ENCODE results near the gene LRRC46.

LRRC46 gene

GRCh38 chr17:47810200-47810821 lies 21.2 kb upstream of the LRRC46 start:
- DNase-seq = no peak

DNA sequence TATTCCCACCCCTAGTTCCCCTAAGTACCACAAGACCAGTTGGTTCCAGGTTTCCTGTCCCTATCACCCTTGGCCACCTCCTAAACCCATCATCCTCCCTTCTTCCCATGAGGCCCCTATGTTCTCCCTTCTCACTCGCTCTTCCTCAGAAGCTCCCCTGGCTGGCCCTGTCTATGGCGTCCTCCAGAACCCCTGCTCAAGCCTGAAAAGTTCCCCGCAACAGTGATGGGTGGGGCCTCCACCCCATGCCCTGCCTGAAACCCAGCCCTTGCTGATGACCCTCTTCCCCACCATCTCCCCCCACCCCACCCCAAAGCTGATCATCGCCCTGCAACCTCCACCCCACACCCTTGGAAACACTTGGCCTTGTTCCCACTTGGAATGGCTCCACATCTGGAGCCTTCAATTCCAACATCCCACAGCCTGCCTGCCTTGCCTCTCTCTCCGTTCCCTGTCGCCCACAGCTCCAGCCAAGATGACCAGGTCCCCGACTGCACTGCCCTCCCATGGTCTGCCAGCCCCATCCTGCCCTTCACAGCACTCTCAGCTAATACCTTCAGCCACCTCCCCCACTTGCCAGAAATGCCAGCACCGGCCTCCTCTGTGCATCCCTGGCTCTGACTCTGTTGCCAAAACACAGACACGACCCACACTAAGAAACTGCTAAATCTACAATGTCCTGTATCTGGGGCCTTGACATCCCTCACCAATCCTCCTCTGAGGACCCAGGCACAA lies 20.4 kb upstream of the LRRC46 start:
- DNase-seq = no peak

DNA sequence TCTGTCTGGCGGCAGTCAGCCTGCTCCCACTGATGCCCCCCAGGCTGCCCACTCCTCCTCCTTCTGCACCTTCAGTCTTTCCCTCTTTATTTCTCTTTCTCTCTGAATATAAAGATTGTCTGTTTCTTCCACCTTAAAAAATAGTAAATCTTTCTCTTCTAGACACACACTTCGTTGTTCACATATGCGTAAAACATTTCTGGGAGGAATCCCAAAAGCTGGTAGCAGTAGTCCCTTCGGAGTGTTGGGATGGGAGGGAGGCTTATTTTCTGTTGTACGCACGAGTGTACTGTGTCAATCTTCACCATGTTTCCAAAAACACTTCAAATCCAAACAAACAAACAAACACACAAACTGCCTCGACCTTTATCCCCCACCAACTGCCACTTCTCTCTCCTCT lies 19.8 kb upstream of the LRRC46 start:
- DNase-seq = no peak

DNA sequence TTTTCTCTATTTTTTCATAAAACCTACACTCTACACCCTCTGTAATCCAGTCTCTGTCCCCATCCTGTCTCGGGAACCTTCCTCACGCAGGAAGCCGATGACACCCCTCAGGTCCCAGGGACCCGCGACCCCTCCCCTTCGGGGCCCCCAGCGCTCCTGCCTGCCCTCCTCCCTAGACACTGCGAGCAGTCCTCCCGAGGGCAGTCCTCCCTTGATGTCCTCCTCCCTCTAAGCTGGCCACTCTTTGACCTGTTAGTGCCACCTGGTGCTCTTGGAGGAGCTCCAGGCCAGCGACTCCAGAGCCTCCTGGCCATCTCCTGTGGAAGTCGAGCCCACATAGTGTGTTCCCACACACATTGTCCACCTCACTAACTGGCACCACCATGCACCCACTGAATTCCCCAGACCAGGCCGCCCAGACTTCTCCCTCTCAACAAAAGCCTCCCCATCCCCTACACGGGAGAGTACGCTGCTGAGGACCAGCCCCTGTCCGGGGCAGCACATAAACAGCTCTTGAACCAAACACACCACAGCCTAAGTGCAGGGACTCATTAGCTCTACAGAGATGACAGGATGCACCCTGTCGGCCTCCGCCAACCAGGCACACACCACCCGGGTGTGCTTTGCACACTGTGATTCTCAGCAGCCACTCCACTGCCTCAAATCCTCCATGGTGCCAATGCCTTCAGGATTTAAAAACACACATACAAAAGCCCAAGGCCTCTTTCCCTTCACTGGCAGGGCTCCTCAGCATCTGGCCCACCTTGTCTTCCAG lies 19.1 kb upstream of the LRRC46 start:
- no peak for DNase-seq

DNA sequence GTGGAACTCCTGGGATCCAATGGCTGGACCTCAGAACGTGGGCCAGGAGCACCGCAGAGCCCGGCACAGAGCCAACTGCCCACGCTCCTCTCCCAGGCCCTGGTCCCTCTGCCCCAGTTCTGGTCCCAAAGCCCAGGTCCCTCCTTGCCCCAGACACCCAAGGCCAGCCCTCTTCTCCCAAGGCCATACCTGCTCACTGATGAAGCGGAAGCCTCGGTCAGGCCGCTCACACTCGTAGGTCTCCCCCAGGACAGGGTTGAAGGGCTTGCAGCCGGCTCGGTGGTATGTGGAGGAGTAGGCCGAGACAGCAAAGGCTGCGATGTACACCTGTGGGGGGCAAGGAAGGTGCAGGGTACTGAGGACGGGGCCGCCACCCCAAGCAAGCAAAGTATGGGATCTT lies 18.4 kb upstream of the LRRC46 start:
- DNase-seq = no peak

- no peak for DNase-seq
Measured at GRCh38 chr17:47813512-47814031, 17.9 kb upstream of the LRRC46 start.

DNA sequence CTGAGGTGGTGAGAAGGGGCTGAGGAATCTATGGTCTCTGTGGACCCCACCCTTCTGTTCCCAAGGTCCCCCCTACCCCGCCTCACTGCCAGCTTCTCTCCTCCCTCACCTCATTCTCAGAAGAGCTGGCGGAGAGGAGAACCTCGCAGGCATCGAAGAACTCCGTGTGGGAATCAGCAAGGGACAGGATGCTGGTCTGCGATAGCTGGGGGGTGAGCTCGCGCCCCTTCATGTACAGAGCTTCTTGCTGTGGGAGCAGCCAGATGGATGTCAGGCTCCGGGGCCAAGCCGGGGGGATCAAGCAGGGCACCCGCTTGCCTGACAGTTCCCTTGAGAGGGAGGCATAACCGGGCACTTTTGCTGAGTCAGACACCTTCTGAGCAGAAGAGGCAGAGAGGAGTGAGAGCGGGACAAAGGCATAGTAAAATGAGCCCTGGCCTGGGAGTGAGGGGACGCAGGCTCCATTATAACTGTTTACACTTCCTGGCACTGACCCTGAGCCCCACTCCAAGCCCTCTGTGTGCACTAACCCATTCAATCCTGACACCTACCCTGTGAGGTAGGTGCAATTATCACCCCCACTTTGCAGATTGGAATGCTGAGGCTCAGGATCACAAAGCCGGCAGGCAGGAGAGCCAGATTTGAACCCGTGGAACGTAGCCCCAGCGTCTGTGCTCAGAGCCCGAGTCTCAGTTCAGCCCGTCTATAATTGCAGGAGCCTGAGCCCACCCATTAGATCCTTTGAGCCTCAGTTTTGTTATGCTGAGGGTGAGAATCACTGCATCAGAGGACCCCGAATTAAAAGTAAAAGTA lies 16.2 kb upstream of the LRRC46 start:
- DNase-seq = no peak

GRCh38 chr17:47816111-47816735 lies 15.2 kb upstream of the LRRC46 start:
- no peak for DNase-seq

- DNase-seq = no peak
Measured at GRCh38 chr17:47816947-47817346, 14.5 kb upstream of the LRRC46 start.

DNA sequence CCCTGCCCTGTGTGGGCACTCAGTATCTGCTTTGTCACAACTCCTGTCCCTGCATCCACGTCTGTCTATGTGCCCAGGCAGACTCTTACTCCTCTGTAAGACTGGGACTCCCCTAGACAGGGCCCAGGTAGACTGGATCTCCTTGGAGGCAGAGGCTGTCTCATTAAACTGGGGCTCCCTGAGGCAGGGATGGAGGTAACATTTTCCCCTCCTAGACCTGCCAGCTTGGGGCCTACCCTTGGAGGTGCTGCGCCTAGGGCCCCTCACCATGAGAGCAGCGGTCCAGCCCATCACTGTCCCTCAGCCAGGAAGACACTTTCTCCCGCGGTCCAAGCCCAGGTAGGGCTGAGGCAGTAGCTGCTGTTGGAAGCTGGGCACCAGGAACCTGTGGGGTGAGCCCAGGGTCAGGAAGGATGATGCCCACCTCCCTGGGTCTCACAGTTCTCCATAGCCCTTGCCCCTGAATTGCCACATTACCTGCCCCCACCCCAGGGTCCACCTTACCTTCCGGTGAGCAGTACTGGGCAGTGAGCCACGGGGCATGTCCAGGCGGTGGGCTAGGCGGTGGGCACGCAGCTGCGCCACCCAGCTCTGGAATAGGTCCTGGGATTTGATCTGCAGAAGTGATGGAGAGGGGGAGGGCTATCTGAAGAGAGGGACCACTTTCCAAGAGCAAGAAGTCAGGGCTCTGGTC lies 13.3 kb upstream of the LRRC46 start:
- DNase-seq = no peak

- DNase-seq = no peak
Measured at GRCh38 chr17:47819475-47819874, 12.0 kb upstream of the LRRC46 start.

DNA sequence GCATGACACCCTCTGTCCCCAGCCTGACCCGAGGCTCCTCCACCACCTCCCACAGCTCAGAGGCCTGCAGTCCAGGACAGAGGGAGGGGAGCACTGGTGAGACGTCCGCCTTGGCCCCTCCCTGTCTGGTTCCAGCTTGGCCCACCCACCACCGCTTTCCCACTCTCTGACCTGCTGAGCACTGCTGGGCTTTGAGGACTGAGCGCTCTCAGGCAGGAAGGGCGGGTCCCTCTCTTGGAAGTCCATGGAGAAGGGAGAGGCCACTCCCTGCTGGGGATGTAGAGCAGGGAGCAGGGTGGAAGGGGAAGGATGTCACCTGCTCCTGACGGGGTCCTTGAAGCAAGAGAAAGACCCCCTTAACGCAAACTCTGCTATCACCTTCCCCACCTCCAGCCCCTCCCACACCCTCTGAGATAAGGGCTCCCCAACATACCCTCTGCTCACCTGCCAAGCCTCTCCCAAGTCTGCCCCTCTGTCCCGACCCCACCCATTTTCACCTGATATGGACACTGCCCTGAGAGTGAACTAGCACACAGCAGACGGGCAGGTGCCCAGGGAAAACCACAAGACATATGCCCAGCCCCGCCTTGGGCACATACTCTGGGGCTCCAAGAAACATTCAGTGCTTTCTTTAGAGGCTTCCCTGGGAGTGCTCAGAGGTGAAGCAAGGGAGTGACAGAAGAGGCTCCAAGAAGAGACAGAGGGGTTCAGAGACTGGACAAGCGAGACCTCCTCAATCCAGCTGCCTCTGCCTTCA lies 11.3 kb upstream of the LRRC46 start:
- DNase-seq = no peak

DNA sequence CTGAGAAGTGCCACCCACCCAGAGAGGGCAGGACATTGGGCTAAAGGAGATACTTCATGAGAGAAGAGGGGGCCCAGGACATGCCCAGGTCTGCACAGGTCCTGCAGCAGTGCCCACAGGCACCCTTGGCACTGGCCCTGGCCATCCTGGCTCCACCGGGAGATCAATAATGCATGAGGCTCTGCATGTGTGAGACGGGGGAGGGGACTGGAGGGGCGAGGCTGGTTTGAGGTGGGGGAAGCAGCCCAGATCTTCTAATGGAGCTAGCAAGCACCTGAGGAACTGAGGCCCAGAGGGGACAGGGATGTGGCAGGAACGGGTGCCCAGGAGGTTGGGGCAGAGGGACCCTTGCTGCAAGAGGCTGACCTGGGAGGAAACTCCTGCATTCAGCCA lies 10.4 kb upstream of the LRRC46 start:
- DNase-seq = no peak

GRCh38 chr17:47821424-47822391 lies 9.8 kb upstream of the LRRC46 start, which contains the start of gene OSBPL7:
OSBPL7 (minus strand) TSS chr17:47821794; CDS start chr17:47820278, 1,516 bp downstream.
- peak; percentile 66 for DNase-seq

DNA sequence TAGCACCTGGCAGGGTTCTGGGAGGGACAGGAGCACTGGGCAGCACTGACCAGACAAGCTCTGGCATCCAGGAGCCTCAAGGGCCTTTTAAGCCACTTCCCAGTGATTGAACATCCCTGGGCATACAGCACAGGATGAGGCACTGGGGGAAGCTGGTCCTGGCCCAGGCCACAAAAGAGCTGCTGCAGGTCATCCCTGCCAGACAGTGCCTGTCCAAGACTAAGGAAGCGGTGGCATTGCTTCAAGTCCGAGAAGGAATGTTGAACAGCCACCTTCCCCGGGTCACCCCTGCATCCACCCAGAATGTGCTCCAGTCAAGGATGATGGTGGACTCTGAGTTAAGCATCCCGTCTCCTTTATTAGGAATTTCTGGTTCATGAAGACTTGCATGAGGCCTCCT lies 8.7 kb upstream of the LRRC46 start:
- no peak for DNase-seq

- DNase-seq = no peak
Measured at GRCh38 chr17:47823519-47823918, 8.0 kb upstream of the LRRC46 start.

DNA sequence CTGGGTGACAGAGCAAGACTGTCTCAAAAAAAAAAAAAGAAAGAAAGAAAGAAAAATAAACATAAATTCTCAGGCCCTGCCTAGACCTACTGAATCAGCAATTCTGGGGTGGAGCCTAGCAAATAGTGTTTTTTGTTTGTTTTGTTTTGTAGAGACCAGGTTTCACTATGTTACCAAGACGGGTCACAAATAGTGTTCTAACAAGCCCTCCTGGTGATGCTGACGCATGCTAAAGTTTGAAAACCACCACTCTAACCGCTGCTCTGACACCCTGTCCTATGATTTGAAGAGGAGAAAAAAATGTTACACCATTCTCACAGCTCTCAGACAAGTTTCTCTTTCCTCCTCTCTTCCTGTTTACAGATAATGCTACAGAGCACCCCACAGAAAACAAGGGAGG lies 1.6 kb upstream of the LRRC46 start:
- no peak for DNase-seq

DNA sequence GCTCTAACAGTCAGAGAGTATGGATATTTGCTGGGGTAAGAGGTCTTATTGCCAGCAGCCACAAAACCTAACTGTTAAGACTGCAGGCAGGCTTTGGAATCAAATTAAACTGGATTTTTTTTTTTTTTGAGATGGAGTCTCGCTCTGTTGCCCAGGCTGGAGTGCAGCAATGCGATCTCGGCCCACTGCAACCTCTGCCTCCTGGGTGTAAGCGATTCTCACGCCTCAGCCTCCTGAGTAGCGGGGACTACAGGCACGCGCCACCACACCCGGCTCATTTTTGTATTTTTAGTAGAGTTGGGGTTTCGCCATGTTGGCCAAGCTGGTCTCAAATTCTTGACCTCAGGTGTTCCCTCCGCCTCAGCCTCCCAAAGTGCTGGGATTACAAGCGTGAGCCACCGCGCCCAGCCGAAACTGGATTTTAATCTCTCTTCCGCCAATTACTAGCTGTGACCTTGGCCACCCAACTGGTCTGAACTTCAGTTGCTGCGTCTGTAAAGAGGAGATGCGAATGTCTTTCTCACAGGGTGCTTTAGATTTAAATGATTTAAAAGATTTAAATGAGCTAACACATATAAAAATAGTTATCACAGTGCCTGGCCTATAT lies 971 bp upstream of the LRRC46 start:
- no peak for DNase-seq

- no peak for DNase-seq
Measured at GRCh38 chr17:47831934-47832327, 461 bp downstream of the LRRC46 start.

All from stimulated activated CD4-positive, alpha-beta T cell treated with anti-CD3 and anti-CD28 coated beads, Interleukin-4, amount 100 ng/mL, for 1 hour (primary cell).